T-helper 2 cell (primary cell): Measurements from ENCODE around the gene RAB37.

Experiments used
- DNase-seq, 5 experiments: peaks; one replicate each; pipeline versions ENCODE4 v3.0.0 to v3.0.0-alpha.2; 2012 to 2022

RAB37 gene

GRCh38 chr17:74779948-74780400, 42.9 kb downstream of the RAB37 start:
- peak in 4 of 5 experiments; percentile 33 to 97 (median 58) for DNase-seq

- peak in 2 of 5 experiments; percentile 21 to 74 for DNase-seq
Measured at GRCh38 chr17:74780443-74781238, 43.6 kb downstream of the RAB37 start.

GRCh38 chr17:74782571-74782970, 45.5 kb downstream of the RAB37 start:
- no peak for DNase-seq

- DNase-seq = no peak
Measured at GRCh38 chr17:74784125-74784810, 47.2 kb downstream of the RAB37 start.

GRCh38 chr17:74785096-74785980, 48.3 kb downstream of the RAB37 start:
- no peak for DNase-seq

GRCh38 chr17:74785981-74786360, 48.9 kb downstream of the RAB37 start:
- DNase-seq = no peak

- no peak for DNase-seq
Measured at GRCh38 chr17:74786431-74787055, 49.5 kb downstream of the RAB37 start.

GRCh38 chr17:74790161-74791058, 53.4 kb downstream of the RAB37 start:
- no peak for DNase-seq

GRCh38 chr17:74792586-74793105, 55.6 kb downstream of the RAB37 start:
- DNase-seq = no peak

GRCh38 chr17:74795327-74796020, 58.4 kb downstream of the RAB37 start:
- DNase-seq = no peak

GRCh38 chr17:74796211-74796610, 59.2 kb downstream of the RAB37 start:
- DNase-seq = no peak

- DNase-seq = no peak
Measured at GRCh38 chr17:74796866-74797265, 59.8 kb downstream of the RAB37 start.
